SKM-1 treated with dmso at 0.1 percent for 144 hours (cell line): ENCODE data around the gene LAMTOR4.
"Not testable (repeated sequence)": the region's sequence is repeated elsewhere in the genome, so short reads cannot be mapped to it uniquely, and the experiment has no call there.

Source experiments
- DNase-seq: peaks from one replicate; lab custom pipeline; 2025; ENCODE audit not compliant: unreplicated experiment; lab: John Stamatoyannopoulos, UW

The LAMTOR4 gene

DNA sequence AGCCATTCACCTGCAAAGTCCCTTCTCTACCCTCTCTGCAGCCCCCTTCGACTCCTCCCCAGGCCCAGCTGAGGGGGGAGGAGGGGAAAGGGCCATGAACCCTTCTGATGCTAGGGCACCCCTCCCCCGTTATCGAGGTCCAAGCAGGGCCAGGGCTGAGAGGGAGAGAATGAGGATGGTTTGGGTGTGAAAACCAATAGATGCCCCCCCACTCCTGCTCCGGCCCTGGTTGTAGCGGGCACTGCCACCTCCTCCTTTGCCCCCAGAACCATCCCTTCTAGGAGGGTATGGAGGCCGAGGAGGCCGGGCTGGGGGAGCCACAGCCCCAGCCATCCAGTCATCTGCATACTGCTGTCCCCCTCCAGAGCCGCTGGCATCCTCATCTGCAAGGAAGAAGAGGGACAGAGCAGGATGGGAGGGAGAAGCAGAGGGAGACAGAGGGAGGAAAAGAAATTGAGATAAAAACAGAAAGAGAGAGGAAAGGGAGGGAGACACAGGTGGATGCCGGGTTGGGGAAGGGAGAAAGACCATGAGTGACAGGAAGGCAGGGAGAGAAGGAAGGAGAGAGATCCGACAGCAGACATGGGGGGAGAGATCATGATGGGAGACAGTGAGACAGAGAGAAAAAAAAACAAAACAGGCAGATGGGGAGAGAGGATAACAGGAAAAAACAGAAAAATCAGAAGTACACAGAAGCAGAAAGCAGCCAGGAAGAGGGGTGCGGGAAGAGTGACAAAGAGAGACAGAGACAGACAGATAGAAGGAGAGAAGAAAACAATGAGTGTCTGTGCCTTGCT lies 21.6 kb downstream of the LAMTOR4 start:
- no peak for DNase-seq

DNA sequence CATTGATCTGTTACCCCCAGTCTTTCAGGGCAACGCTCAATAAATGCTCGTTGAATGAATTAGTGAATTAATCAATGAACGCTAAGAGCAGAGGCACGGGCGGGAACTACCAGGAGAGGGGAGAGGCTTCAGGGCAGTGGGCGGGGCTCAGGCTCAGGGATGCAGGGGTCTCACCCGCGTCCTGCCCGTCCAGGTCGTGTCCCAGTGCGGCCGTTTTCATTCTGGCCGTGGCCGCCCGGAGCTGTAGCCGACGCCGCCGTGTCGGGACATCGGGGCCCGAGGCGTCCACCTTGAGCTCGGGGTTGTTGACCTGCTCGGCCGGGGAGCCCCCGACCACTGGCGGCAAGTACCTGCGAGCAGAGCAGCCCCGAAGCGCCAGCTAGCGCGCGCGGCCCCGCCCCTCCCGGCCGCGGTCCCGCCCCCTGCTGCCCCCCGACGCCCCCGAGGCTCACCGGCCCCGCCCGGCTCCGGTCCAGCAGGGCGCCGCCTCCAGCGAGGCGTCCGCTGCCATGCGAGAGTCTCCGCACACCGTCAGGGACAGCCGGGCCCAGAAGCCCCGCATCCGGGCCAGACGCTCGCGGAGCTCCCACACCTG lies 22.5 kb downstream of the LAMTOR4 start:
- DNase-seq = no peak

DNA sequence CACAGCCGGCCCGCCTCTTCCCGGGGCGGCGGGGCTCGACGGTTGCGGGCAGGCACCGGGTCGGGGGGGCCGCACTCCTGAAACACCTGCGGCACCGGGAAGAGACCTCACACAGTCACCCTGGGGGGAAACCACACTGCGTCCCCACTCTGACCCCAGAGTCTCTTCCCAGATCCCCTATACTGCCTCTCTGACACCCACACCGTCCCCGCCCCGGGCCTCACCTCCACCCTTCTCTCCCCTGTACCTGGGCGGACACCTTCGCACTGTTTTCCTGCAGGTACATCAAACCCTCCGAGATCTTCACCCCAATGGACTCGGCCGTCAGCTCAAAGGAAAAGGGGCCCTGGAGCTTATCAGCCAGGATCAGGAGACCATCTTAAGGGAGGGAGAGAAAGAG lies 23.1 kb downstream of the LAMTOR4 start:
- DNase-seq = no peak

DNA sequence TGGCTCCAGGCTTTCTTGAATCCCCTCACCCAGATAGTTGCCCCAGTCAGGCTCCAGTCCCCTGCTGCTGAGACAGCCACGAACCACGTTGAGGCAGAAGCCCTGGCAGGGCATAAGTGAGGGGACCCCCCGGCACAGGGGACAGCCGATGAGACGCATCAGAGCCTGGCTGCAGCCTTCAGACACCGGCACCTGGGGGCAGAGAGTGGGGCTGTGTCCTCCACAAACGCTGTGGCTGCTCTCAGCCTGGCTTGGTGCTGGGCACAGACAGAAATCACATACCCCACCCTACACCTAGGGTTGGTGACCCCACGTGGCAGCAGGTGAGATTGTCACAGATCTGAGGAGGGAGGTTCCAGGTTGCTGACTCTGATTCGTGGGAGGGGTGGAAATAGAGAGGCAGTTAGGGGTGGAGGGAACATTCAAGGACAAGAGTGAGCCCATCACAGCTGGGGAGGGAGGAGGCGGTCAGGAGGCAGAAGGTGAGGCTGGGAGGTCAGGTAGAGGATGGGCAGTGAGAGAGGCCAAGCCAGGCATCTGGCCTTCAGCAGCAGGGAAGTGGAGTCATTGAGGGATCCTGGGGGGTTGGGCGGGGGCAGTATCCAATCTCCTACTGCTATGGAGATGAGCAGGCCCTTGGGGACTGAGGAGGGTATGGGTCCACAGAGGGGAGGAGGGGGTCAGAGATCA lies 25.2 kb downstream of the LAMTOR4 start:
- DNase-seq = no peak

DNA sequence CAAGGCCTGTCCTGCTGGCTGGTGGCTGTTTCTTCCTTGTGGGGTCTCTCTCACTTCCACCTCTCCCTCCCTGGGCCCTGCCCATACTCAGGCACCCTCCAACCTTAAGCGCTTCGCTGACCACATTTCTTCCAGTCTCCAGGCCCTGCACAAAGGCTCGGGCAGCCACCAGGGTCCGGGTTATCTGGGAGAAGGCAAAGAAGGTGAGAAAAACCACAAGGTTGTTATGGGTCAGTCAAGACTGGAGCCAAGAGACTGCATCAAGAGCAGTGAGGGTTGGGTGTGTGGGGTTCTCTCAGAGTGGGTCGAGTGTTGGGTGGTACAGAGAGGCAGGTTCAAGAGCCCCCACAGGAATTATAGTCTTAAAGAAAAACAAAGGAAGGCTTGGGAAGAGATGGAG lies 25.9 kb downstream of the LAMTOR4 start:
- DNase-seq = no peak

DNA sequence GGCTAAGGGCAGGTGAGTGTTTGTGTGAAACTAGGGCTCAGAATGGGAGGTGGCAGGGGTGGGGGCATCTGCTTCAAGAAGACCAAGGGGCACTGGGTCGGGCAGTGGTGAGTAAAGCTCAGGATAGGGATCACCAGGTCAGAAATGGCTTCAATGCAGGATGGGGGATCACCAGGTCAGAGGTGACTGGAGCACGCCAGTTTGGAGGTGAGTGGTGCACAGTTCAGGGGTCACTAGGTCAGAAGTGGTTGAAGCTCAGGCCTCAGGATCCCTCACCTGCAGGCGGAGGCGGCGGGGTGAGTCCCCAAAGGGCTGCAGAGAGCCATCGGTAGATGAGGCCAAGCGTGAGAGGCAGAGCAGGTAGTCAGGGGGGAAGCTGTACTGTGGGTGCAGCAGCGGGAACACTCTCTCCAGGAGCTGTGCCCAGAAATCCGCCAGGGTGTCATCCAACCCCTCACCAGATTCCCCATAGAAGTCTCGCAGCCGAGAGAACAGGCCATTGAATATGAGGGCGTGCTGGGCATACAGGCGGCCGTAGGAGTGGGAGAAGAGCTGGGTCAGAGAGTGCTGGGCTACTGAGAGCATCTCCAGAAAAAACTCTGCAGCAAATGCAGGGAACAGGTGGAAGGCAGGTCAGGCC lies 26.7 kb downstream of the LAMTOR4 start:
- DNase-seq = no peak

DNA sequence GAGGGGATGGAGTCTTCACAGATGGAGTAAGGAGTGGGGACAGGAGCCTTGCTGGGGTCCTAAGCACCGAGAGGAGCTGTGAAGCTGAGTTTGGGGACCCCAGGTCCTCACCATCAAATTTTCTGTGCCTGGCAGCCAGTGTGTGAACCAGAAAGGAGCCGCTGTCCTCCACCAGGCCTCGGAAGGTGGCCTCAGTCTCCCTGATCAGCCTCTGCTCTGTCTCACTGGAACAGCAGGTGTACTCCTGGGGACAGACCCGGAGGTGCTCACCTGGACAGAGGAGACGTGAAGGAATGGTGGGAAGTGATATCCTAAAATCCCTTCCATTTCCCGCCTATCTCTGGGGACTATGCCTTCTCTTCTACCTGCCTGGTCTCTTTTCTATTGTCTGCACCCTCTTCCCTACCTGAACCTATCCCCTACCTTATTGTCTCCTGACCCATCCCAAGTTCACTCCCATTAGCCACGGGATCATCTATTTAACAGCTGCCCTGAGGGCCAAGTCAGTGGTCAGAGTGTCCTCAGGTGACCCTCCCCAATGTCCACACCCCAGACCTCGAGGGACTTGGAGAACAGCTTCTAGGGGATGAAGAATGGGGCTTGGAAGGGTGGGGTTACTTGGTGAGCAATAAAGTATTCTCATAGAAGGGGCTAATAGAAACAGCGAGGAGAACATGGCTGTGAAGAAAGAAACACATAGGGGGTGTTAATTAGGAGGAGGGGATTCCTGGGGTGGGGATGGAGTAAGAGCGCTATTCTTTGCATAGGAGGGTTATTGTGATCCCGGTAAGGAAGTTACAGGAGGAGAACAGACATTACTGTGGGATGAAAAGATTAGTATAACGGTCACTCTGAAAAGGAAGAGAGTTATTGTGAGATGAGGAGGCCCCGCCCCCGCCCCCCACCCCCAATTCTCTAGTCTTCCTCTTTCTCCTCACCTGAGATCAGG lies 27.7 kb downstream of the LAMTOR4 start:
- DNase-seq = no peak

DNA sequence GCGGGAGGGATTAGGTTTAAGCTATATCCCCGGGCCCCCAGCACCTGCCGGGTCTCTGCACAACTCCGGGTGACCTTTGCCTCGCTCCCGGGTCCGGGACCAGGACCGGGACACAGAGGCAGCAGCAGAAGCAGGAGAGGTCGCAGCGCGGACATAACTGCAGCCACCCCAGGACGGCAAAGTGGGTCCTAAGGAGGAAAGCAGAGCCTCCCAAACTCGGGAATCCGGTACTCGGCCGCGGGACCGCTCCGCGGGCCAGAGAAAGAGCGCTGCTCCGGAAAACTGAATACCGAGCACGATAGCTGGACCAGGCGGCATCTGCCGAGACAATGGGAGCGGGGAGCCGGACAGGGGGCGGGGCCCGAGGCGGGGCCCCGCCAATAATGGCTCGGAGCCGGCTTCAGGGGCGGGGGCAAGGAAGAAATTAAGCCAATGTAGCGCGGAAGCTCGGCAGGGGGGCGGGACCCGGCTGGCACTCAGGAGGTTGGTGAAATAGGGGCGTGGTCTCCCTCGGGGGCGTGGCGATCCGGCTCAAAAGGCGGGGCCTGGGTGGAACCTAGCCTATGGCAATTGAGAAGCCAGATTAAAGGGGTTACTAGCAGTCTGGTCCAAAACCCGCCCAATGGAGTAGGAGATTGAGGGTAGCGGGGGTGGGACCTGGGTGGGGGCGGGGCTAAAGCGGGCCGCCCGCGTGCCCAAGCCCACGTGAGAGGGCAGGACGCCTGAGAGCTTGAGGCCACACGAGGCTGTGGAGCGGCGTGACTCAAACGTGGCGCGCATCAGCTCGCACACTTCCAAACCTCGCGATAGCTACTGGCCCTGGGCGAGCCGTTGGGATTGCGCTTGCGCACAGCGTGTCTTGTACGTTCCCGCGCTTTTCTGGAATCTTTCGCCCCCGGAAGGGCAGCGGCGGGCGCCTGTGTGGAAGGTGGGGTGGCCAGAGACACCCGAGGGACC lies 28.6 kb downstream of the LAMTOR4 start, which contains the start of the genes GPC2 and STAG3:
GPC2 (minus strand) TSS at position 337 of the 957 bp plus-strand sequence; CDS start at position 155, 182 bp downstream.
STAG3 (plus strand) TSS at position 874 of the 957 bp plus-strand sequence. CDS start 2,639 bp downstream, outside the sequence.
- DNase-seq = peak; percentile 94

DNA sequence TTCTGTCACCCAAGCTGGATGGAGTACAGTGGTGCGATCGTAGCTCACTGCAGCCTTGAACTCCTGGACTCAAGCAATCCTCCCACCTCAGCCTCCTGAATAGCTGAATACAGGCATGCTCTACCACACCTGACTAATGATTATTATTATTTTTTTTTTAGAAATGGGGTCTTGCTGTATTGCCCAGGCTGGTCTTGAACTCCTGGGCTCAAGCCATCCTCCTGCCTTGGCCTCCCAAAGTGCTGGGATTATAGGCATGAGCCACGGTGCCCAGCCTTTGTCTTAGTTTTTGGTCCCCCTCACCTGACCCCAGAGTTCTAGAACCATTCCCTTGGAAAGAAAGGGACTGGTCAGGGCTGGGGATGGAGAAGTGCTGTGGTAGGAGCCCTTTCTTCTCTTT lies 31.4 kb downstream of the LAMTOR4 start:
- not testable (repeated sequence) for DNase-seq

DNA sequence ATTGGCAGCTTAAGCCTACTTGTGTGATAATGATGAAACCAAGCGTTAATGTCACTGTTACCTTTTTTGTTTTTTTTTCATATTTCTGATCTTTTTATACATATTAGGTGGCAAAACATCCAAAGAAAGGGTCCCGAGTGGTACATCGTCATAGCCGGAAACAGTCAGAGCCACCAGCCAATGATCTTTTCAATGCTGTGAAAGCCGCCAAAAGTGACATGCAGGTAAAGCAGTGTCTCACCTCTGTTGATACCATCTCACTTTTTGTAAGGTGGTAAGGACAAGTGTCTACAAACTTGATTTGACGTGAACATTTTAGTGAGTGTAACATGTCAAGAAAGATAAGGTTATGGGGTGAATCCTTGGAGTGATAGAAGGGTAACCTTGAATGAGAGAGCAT lies 33.9 kb downstream of the LAMTOR4 start:
- not testable (repeated sequence) for DNase-seq

DNA sequence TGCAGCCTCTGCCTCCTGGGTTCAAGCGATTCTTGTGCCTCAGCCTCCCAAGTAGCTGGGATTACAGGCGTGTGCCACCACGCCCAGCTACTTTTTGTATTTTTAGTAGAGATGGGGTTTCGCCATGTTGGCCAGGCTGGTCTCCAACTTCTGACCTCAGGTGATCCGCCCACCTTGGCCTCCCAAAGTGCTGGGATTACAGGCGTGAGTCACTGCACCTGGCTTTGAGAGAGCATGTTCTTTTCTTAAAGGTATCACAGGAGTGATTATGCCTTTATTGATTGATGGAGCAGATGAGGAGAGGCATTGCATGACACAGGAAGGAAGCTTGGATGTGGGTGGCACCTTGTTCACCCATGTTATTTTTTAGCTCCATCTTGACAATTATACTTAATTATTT lies 34.4 kb downstream of the LAMTOR4 start:
- not testable (repeated sequence) for DNase-seq

DNA sequence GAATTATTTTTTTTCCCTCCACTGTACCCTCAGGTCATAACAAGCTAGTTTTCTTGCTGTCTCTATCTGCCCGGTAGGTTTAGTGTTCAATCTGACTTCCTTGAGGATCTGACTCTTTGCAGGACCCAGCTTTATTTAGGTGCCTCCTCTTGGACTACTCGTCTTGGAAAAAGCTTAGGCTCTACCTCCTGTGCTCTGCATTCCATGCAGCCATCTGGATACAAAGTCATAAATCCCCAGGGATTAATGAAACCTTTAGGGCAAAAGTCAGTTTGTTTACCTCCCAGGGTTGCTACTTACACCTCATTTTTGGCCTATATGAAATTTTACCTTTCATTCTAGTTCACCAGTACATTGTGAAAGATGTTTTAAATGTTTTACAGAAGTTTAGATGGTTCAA lies 37.0 kb downstream of the LAMTOR4 start:
- no peak for DNase-seq

DNA sequence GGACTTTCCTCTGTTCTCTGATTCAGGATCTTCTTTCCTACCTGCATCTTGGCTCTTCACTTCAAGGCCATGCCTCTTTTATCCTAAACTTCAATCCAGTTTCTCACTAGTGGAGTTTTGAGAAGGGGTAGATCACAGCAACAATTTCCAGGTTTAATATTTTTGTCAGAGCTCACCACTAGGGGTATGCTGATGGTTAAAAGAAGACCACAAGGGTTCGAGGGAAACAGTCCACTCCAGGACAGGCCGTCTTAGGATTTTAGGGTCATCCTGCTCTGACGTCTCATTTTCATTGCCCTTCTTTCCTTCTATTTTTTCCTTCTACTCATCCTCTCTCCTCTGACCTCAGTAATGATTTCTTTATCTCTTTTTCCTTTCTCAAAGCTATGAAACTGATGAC lies 40.3 kb downstream of the LAMTOR4 start:
- DNase-seq = no peak

DNA sequence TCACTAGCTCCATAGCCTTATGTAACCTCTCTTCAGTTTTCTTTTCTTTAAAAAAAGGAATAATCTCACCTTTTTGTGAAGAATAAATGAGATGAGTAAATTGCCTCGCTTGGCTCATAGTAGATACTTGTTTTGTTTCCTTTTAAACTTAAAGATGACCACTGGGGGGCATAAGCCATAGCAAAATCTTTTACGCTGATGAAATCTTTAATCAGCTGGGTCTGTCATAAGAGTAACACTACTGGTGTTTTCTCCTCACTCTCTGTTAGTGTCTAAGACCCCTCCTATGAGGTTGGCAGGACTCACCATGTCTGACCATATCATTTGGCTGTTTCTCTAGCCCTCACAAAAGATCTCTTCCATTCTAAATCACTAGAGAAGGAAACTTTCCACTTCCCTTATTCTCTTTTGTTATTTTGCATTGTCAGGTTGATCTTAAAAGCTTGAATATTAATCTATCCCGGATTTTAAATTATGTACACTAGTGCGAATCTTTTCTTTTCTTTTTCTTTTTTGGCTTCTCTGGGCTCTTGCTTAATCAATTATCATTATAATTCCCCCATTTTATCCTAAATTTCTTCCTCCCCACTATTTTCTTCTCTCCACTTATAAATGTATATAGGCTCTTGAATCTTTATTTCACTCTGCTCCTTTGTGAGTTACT lies 41.5 kb downstream of the LAMTOR4 start:
- no peak for DNase-seq

DNA sequence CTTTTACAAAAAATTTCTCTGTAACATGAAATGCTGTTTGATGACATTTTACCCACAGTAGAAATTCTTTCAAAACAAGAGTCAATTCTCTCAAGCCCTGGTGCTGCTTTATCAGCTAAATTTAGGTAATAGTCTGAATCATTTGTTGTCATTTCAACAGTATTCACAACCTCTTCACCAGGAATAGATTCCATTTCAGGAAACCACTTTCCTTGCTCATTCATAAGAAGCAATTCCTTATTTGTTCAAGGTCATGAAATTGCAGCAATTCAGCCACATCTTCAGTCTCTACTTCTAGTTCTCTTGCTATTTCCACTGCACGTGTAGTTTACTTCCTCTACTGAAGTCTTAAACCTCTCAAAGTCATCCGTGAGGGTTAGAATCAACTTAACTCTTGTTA lies 43.1 kb downstream of the LAMTOR4 start:
- peak; percentile 39 for DNase-seq

DNA sequence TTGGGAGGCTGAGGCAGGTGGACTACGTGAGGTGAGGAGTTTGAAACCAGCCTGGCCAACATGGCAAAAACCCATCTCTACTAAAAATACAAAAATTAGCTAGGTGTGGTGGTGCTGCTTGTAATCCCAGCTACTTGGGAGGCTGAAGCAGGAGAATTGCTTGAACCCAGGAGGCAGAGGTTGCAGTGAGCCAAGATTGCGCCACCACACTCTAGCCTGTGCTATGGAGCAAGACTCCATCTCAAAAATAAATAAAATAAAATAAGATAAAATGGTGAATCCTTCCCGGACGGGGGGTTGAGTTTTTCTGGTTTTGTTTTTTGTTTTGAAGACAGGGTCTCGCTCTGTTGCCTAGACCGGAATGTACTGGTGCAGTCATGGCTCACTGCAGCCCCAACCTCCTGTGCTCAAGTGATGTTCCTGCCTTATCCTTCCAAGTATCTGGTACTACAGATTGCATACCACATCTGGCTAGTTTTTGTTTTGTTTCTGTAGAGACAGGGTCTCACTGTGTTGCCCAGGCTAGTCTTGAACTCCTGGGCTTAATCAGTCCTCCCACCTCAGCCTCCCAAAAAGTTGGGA lies 43.7 kb downstream of the LAMTOR4 start:
- DNase-seq = not testable (repeated sequence)

DNA sequence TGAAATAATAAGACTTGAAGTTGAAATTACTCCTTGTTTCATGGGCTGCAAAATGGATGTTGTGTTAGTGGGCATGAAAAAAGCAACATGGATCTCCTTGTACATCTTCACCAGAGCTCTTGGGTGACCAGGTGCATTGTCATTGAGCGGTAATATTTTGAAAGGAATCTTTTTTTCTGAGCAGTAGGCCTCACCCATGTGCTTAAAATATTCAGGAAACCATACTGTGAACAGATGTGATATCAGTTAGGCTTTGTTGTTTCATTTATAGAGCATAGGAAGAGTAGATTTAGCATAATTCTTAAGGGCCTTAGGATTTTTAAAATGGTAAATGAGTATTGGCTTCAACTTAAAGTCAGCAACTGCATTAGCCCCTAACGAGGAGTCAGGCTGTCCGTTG lies 44.3 kb downstream of the LAMTOR4 start:
- no peak for DNase-seq

DNA sequence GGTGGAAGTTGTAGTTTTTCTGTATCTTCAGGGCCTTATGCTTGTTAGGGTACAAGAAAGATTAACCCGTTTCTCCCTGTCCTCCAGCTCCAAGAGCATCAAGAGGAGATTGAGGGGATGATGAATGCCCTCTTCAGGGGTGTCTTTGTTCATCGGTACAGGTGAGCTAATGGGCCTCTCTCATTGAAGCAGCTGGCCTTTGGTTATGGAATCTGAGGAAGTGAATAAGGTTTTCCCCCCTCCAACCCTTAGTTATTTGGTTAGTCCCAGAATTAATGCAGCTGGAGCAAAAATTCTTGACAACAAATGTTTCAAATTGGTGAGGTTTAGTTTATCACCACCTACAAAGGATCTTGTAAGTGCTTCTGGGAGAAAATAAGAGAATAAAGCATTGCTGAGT lies 46.5 kb downstream of the LAMTOR4 start:
- no peak for DNase-seq
